T follicular helper cell (primary cell): ENCODE results near the gene HSBP1L1.
"Not testable (repeated sequence)": the region's sequence is repeated elsewhere in the genome, so short reads cannot be mapped to it uniquely, and the experiment has no call there.

Experiments used
- DNase-seq: peaks from one replicate; pipeline ENCODE4 v3.0.0-alpha.2; 2020; ENCODE audit warnings: low read depth

Gene HSBP1L1

GRCh38 chr18:79987566-79987965 is 23.1 kb downstream of the HSBP1L1 start:
- no peak for DNase-seq

- peak; percentile 50 for DNase-seq
These were observed 23.6 kb downstream of the HSBP1L1 start for GRCh38 chr18:79988071-79988450.

- DNase-seq, result peak; percentile 74
These were observed 24.2 kb downstream of the HSBP1L1 start, which contains the start of gene TXNL4A for GRCh38 chr18:79988451-79989194. TSS of gene TXNL4A (minus strand) at chr18:79988563. CDS start at chr18:79988392, 171 bp downstream.

- DNase-seq, result no peak
These were observed 24.7 kb downstream of the HSBP1L1 start for GRCh38 chr18:79989195-79989497.

- no peak for DNase-seq
These were observed 27.1 kb downstream of the HSBP1L1 start for GRCh38 chr18:79991494-79991893.

GRCh38 chr18:79999701-80000100 is 35.3 kb downstream of the HSBP1L1 start:
- not testable (repeated sequence) for DNase-seq

- DNase-seq, result no peak
These were observed 36.4 kb downstream of the HSBP1L1 start for GRCh38 chr18:80000877-80001276.

- no peak for DNase-seq
These were observed 38.0 kb downstream of the HSBP1L1 start for GRCh38 chr18:80002468-80002867.

- DNase-seq, result no peak
These were observed 40.3 kb downstream of the HSBP1L1 start for GRCh38 chr18:80004600-80005342.

GRCh38 chr18:80006724-80007123 is 42.3 kb downstream of the HSBP1L1 start:
- no peak for DNase-seq

GRCh38 chr18:80009661-80010550 is 45.5 kb downstream of the HSBP1L1 start:
- no peak for DNase-seq

- DNase-seq, result no peak
These were observed 46.1 kb downstream of the HSBP1L1 start for GRCh38 chr18:80010551-80010906.

- not testable (repeated sequence) for DNase-seq
These were observed 47.2 kb downstream of the HSBP1L1 start for GRCh38 chr18:80011496-80012137.

GRCh38 chr18:80012714-80013113 is 48.3 kb downstream of the HSBP1L1 start:
- no peak for DNase-seq
